HG03135 (cell line): ENCODE data around the gene ATG14.
A peak's percentile ranks its signal among the peaks of the same experiment; 100 is the strongest.
"Not testable (repeated sequence)": the region's sequence is repeated elsewhere in the genome, so short reads cannot be mapped to it uniquely, and the experiment has no call there.

Experiments
- ATAC-seq: cut with Tn5 transposase; IDR thresholded peaks from one replicate; pipeline ENCODE4 v1.9.1; 2021; ENCODE audit warnings: mild to moderate bottlenecking, moderate library complexity; ENCODE audit not compliant: unreplicated experiment

The ATG14 gene, protein sequence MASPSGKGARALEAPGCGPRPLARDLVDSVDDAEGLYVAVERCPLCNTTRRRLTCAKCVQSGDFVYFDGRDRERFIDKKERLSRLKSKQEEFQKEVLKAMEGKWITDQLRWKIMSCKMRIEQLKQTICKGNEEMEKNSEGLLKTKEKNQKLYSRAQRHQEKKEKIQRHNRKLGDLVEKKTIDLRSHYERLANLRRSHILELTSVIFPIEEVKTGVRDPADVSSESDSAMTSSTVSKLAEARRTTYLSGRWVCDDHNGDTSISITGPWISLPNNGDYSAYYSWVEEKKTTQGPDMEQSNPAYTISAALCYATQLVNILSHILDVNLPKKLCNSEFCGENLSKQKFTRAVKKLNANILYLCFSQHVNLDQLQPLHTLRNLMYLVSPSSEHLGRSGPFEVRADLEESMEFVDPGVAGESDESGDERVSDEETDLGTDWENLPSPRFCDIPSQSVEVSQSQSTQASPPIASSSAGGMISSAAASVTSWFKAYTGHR

GRCh38 chr14:55411426-55412389, at the start of gene ATG14:
Gene ATG14, minus strand, starts transcription at chr14:55411830. Its CDS starts 8 bp downstream, at chr14:55411822.
- ATAC-seq: peak; percentile 93

GRCh38 chr14:55458800-55459515, 47.3 kb upstream of the ATG14 start:
- peak; percentile 79 for ATAC-seq

- ATAC-seq: no peak
Measured at GRCh38 chr14:55457496-55457895, 45.9 kb upstream of the ATG14 start.

DNA sequence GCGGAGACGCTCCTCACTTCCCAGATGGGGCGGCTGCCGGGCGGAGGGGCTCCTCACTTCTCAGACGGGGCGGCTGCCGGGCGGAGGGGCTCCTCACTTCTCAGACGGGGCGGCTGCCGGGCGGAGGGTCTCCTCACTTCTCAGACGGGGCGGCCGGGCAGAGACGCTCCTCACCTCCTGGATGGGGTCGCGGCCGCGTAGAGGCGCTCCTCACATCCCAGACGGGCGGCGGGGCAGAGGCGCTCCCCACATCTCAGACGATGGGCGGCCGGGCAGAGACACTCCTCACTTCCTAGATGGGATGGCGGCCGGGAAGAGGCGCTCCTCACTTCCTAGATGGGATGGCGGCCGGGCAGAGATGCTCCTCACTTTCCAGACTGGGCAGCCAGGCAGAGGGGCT, 44.8 kb upstream of the ATG14 start:
- not testable (repeated sequence) for ATAC-seq

GRCh38 chr14:55454264-55455002, 42.8 kb upstream of the ATG14 start:
- no peak for ATAC-seq

- ATAC-seq: no peak
Measured at GRCh38 chr14:55451950-55452349, 40.3 kb upstream of the ATG14 start.

DNA sequence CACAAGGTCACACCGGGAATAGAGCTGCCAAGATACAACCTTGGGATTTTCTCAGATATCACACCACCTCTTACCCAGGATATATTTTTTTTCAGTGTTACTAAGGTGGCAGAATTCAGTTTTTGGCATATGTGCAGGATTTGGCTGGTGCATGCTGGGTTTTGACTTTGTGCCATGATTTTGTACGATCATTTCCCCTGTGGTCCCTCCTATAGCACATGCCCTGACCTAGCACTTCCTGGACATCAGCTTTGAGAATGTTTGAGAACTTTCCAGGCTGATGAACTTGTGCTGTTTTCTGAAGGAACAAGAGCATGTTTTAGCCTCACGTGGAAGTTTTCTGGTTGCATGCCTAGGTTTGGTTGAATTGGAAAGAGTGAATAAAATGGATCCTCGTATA, 39.8 kb upstream of the ATG14 start:
- no peak for ATAC-seq

DNA sequence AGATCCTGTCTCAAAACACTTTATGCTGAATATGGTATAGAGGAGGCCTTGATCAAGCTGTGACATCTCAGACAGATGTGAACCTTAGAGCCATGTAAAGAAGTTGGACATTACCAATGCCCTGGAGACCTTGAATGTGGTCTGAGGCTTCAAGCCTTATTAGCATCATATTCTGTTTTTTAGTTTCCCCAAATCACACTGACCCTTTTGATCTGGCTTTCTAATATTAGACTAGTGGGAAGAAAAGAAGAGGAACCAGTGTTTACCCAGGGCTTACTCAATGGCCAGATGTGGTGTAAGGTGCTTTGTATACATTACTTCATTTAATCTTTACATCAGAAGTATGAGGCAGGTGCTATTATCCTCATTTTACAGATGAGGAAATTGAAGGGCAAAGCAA, 39.4 kb upstream of the ATG14 start:
- ATAC-seq: no peak

- no peak for ATAC-seq
Measured at GRCh38 chr14:55450539-55450938, 38.9 kb upstream of the ATG14 start.

DNA sequence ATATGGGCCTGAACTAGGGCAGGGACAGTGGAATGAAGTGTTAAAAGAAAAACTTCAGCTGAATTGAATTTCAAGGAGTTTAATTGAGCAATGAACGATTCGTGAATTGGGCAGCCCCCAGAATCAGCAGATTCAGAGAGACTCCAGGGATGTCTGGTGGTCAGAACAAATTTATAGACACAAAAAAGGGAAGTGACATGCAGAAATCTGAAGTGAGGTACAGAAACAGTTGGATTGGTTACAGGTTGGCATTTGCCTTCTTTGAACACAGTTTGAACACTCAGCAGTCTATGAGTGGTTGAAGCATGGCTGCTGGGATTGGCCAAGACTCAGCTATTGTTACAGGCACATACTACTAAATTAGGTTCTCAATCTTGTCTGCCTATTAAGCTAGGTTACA, 38.5 kb upstream of the ATG14 start:
- ATAC-seq: no peak

DNA sequence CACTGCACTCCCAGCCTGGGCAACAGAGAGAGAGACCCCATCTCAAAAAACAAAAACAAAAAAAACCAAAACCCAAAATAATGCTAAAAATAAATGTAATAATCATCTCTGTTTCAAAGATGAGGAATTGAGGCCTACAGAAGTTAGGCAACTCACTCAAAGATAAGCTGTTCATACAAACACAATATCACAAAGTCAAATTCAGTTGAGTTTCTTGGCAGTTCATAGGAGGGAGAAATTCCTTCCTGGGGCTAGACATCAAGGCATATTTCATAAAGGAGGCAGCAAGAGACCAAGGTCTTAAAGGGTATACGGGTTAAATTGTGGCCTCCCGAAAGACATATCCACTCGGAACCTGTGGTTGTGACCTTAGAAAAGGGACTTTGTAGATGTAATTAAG, 37.5 kb upstream of the ATG14 start:
- ATAC-seq: no peak

DNA sequence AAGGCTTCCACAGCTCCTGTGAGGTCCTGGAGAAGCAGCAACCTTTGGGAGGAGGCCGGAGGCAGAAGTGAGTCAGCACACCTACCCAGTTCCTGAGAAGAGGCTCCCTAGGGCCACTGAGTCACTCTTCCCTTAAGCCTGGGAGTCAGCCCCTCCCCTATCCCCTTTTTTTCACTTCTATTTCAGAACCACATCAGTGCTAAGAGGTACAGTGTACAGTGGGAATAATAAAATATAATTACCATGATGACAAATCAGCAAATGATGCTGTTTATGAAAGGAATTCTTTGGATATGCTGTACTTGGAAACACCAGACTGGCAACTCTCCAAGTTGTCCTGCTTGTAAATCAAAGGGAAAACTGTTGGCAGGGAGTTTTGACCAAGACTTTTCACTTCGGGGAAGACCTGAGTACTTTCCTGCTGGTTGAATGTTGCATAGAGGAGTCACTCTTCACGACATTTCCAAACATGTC, 36.5 kb upstream of the ATG14 start:
- no peak for ATAC-seq

- ATAC-seq: no peak
Measured at GRCh38 chr14:55446833-55447232, 35.2 kb upstream of the ATG14 start.

DNA sequence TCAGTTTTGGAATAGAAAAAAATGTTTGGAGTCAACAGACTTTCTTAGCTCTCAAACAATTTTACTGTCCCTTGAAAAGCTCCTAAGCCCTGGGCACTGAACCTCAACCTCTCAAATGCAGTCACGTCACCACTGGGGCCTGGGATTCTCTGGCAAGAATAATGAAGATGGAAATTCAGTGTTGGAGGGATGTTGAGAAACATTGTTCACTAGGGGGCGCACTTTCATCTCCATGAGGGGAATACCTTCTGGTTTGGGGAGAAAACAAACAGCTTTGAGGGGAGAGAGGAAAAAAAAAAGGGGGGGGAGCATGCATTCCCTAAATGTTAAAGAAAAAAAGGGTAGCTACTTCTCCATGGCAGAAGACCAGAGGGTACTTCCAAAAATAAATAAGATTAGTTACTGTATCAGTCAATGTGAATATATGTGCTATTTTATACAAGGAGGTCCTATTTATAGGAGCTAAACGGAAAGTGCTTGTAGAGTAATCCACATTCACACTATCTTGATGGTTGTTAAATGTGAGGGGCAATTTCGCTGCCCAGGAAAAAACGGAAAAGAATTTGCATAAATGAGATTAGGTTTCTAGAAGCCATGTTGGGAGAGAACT, 34.6 kb upstream of the ATG14 start:
- ATAC-seq: no peak

GRCh38 chr14:55441286-55441685, 29.7 kb upstream of the ATG14 start:
- no peak for ATAC-seq

GRCh38 chr14:55440385-55440784, 28.8 kb upstream of the ATG14 start, which contains the start of gene TBPL2:
Gene TBPL2, minus strand, starts transcription at chr14:55440616. Its CDS starts 167 bp downstream, at chr14:55440449.
- no peak for ATAC-seq

- ATAC-seq: no peak
Measured at GRCh38 chr14:55438066-55438683, 26.5 kb upstream of the ATG14 start.

DNA sequence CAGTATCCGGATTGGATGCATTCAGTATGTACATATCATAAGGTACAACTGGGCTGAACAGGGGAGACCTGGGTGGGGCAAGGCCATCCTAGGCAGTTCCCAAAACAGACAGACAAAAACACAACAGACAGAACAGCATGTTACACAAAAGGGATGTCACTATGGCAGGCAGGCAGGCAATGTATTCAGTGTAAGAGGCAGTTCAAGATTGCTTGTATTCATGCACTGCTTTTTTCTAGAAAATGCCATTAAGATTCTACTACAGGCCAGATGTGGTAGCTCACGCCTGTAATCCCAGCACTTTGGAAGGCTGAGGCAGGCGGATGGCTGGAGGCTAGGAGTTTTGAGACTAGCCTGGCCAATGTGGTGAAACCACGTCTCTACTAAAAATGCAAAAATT, 25.3 kb upstream of the ATG14 start:
- ATAC-seq: no peak

DNA sequence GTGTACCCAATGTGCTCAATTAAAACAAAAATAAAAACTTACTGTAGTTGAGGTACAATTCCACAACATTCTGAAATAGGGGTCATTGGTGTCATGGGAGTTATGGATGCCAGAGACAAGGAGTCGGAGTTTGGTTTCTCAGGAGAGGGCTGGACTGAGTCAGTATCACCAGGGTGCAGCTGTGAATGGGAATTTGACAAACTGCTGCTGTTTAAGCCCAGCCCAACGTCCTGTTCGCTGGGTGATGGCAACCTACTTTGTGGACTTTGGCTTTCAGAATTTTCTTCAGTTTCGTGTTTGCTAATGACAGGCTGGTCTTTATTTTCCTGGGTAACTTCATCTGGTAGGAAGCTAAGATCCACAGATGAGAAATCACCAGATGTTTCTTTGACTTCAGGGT, 24.9 kb upstream of the ATG14 start:
- no peak for ATAC-seq
